Medulla oblongata (tissue), 1 donor: ENCODE measurements around the gene PKD2L1.
"Not testable (repeated sequence)": the region's sequence is repeated elsewhere in the genome, so short reads cannot be mapped to it uniquely, and the experiment has no call there.

Experiments
- DNase-seq: peaks from one replicate; pipeline ENCODE4 v3.0.0-alpha.2; 2015; ENCODE audit errors: extremely low spot score

Gene PKD2L1

GRCh38 chr10:100286051-100287033, 43.7 kb downstream of the PKD2L1 start, which contains the start of gene BLOC1S2:
Gene BLOC1S2, minus strand, starts transcription at chr10:100286680. Its CDS starts 21 bp downstream, at chr10:100286659.
- DNase-seq = peak; percentile 91

GRCh38 chr10:100285326-100285725, 44.7 kb downstream of the PKD2L1 start:
- DNase-seq = not testable (repeated sequence)

DNA sequence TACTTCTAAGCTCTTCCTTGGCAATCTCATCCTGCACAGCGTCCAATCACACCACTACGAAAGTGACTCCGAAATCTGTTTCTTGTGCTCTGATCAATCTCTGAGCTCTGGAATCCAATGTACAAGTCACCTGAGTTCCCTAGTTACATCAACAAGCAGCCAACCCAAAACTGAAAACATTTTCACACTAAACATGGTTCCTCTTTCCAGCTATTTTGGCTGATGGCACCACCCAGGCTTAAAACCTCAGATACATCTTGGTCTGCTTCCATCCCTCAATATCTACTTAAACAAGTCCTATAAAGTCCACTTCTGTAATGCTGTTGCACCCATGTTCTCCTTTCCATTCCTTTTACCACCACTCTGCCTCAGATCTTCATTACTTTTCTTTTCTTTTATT, 47.1 kb downstream of the PKD2L1 start:
- no peak for DNase-seq

DNA sequence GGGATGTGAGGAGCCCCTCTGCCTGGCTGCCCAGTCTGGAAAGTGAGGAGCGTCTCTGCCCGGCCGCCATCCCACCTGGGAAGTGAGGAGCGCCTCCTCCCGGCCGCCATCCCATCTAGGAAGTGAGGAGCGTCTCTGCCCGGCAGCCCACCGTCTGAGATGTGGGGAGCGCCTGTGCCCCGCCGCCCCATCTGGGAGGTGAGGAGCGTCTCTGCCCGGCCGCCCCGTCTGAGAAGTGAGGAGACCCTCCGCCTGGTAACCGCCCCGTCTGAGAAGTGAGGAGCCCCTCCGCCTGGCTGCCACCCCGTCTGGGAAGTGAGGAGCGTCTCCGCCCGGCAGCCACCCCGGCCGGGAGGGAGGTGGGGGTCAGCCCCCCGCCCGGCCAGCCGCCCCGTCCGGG, 53.1 kb downstream of the PKD2L1 start:
- not testable (repeated sequence) for DNase-seq

- DNase-seq = peak; percentile 87
These were observed 62.6 kb downstream of the PKD2L1 start, which contains the start of gene CWF19L1 for GRCh38 chr10:100267239-100268104. Gene CWF19L1, minus strand, starts transcription at chr10:100267638. Its CDS starts 45 bp downstream, at chr10:100267593.

GRCh38 chr10:100265821-100266485, 64.1 kb downstream of the PKD2L1 start:
- no peak for DNase-seq

DNA sequence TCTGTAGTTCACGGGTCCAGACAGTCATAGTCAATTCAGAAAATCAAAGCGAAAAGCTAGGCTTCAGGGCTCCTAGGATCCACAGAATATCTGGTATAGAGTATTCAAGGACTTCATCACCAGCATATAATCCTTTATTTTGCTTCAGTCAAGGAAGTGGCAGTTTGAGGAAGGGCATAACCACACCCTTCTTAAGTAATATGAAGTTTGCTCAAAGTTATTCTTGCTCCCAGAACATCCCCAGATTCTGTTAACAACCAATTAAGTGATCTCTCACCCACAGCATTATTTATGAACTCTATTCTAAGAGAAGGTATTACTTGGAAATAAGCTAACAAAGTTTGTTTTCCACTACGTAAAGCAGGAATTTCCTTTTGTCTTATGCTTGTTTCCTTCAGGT, 75.8 kb downstream of the PKD2L1 start:
- no peak for DNase-seq

GRCh38 chr10:100253041-100253440, 77.0 kb downstream of the PKD2L1 start:
- DNase-seq = no peak

- no peak for DNase-seq
These were observed 81.2 kb downstream of the PKD2L1 start for GRCh38 chr10:100248820-100249219.

- no peak for DNase-seq
These were observed 84.4 kb downstream of the PKD2L1 start for GRCh38 chr10:100245484-100246220.

GRCh38 chr10:100239851-100240250, 90.2 kb downstream of the PKD2L1 start:
- no peak for DNase-seq

DNA sequence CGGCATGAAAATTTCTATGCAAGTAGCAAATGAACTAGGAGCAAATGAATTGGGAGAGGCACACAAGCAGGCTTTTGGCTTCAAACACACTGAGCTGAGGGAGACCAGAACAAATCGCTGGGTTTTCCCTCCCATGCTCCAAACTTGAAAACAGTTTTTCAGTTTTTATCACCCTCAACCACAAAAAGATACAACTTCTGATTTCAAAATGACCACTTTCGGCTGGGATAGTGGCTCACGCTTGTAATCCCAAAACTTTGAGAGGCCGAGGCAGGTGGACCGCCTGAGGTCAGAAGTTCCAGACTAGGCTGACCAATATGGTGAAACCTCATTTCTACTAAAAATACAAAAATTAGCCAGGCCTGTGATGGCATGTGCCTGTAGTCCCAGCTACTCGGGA, 91.6 kb downstream of the PKD2L1 start:
- DNase-seq = no peak
